Measurements from ENCODE around the gene TCF20.

The TCF20 gene

GRCh38 chr22:42301742-42302102 is 31.3 kb upstream of the TCF20 start:
- Histone ChIP-seq H4K20me1 (ENCODE audit: insufficient read depth) (no peaks in the 10 kb centered on the region), H3K36me3 (ENCODE audit: insufficient read depth) (no peaks in the 10 kb centered on the region), H3K4me3 (IDR thresholded peaks at IDR 0.05; ENCODE audit: insufficient read depth, low read depth, low read length) (no peak overlapping the region), H3K79me2 (ENCODE audit: insufficient read depth, low read depth) (no peaks in the 10 kb centered on the region), H2AFZ (ENCODE audit: low read depth) (no peak overlapping the region), H3K4me2 (no peak overlapping the region), H3K27me3 (ENCODE audit: insufficient read depth, low read depth) (no peaks in the 10 kb centered on the region), H3K27ac (no peak overlapping the region), H3K4me1 (ENCODE audit: low read depth, poor library complexity, severe bottlenecking) (peaks cover 12% of the 10 kb centered on the region), H3K9ac (no peak overlapping the region)
- TF ChIP-seq, protein P1, sequence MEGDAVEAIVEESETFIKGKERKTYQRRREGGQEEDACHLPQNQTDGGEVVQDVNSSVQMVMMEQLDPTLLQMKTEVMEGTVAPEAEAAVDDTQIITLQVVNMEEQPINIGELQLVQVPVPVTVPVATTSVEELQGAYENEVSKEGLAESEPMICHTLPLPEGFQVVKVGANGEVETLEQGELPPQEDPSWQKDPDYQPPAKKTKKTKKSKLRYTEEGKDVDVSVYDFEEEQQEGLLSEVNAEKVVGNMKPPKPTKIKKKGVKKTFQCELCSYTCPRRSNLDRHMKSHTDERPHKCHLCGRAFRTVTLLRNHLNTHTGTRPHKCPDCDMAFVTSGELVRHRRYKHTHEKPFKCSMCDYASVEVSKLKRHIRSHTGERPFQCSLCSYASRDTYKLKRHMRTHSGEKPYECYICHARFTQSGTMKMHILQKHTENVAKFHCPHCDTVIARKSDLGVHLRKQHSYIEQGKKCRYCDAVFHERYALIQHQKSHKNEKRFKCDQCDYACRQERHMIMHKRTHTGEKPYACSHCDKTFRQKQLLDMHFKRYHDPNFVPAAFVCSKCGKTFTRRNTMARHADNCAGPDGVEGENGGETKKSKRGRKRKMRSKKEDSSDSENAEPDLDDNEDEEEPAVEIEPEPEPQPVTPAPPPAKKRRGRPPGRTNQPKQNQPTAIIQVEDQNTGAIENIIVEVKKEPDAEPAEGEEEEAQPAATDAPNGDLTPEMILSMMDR (conservative IDR thresholded peaks at IDR 0.05; ENCODE audit: low read depth, low read length): no peak

- Histone ChIP-seq H3K36me3 (ENCODE audit: insufficient read depth) (no peaks in the 10 kb centered on the region), H3K27ac (no peak overlapping the region), H3K4me1 (ENCODE audit: low read depth, poor library complexity, severe bottlenecking) (peaks cover 12% of the 10 kb centered on the region), H2AFZ (ENCODE audit: low read depth) (no peak overlapping the region), H3K4me2 (no peak overlapping the region), H3K9ac (no peak overlapping the region), H3K4me3 (IDR thresholded peaks at IDR 0.05; ENCODE audit: insufficient read depth, low read depth, low read length) (no peak overlapping the region), H3K27me3 (ENCODE audit: insufficient read depth, low read depth) (no peaks in the 10 kb centered on the region), H3K79me2 (ENCODE audit: insufficient read depth, low read depth) (no peaks in the 10 kb centered on the region), H4K20me1 (ENCODE audit: insufficient read depth) (no peaks in the 10 kb centered on the region)
- TF ChIP-seq, protein P1 (conservative IDR thresholded peaks at IDR 0.05; ENCODE audit: low read depth, low read length): no peak
Measured at GRCh38 chr22:42301077-42301741, 30.8 kb upstream of the TCF20 start.

GRCh38 chr22:42300259-42301076 is 30.0 kb upstream of the TCF20 start:
- no peak overlapping the region for H3K27ac ChIP-seq
- no peak overlapping the region for H3K4me2 ChIP-seq
- no peaks in the 10 kb centered on the region for H3K36me3 ChIP-seq (ENCODE audit: insufficient read depth)
- no peak overlapping the region for H3K4me3 ChIP-seq (IDR thresholded peaks at IDR 0.05; ENCODE audit: insufficient read depth, low read depth, low read length)
- TF ChIP-seq, protein P1 (conservative IDR thresholded peaks at IDR 0.05; ENCODE audit: low read depth, low read length): no peak
- H4K20me1 ChIP-seq (ENCODE audit: insufficient read depth): no peaks in the 10 kb centered on the region
- H2AFZ ChIP-seq (ENCODE audit: low read depth): no peak overlapping the region
- peaks cover 12% of the 10 kb centered on the region for H3K4me1 ChIP-seq (ENCODE audit: low read depth, poor library complexity, severe bottlenecking)
- no peak overlapping the region for H3K9ac ChIP-seq
- H3K79me2 ChIP-seq (ENCODE audit: insufficient read depth, low read depth): no peaks in the 10 kb centered on the region
- H3K27me3 ChIP-seq (ENCODE audit: insufficient read depth, low read depth): no peaks in the 10 kb centered on the region

DNA sequence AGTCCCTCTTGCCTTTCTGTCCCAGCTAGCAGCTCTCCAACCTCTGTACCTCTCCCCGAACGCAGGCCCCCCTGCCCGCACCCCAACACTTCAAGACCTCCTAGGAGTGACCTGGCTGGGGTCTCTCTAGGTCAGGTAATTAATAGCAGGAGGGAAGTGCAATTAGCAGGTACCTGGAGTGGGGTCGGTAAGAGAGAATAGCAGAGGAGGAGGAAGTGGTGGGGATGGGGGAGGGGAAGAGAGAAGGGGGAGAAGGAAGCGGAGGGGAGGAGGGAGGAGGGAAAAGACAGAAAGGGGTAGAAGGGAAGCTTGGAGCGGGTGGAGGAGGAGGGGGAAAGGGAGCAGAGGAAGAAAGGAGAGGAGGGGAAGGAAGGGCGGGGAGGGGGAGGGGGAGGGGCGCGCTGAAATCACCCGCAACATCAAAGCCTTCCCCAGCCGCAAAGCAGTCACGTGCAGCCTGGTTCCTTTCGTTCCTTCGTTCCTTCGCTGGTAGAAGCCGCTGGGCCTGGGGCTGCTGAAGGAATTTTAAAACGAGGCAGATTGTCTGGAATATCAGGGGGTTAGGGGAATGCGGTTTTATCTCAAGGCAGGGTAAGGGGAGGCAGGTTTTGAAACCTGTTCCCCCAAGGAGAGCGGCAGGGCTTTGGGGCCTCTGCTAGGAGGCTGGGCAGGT is 29.3 kb upstream of the TCF20 start:
- H3K9ac ChIP-seq: no peak overlapping the region
- peaks cover 12% of the 10 kb centered on the region for H3K4me1 ChIP-seq (ENCODE audit: low read depth, poor library complexity, severe bottlenecking)
- H3K79me2 ChIP-seq (ENCODE audit: insufficient read depth, low read depth): no peaks in the 10 kb centered on the region
- no peaks in the 10 kb centered on the region for H3K27me3 ChIP-seq (ENCODE audit: insufficient read depth, low read depth)
- H3K36me3 ChIP-seq (ENCODE audit: insufficient read depth): no peaks in the 10 kb centered on the region
- H3K4me3 ChIP-seq (IDR thresholded peaks at IDR 0.05; ENCODE audit: insufficient read depth, low read depth, low read length): no peak overlapping the region
- H3K27ac ChIP-seq: no peak overlapping the region
- TF ChIP-seq, protein P1 (conservative IDR thresholded peaks at IDR 0.05; ENCODE audit: low read depth, low read length): no peak
- no peaks in the 10 kb centered on the region for H4K20me1 ChIP-seq (ENCODE audit: insufficient read depth)
- H3K4me2 ChIP-seq: no peak overlapping the region
- no peak overlapping the region for H2AFZ ChIP-seq (ENCODE audit: low read depth)

All from KMS-11 (cell line).